Measurements from ENCODE around the gene RNF213. TPM values are rescaled to one million over a fixed set of nuclear protein-coding genes. Genes with fewer than 3 reads are reported as not detected.

RNF213 gene
- total RNA-seq, 1 experiment from 2014 or later = 44.5 TPM

- intact Hi-C loops (cut with micrococcal nuclease) = no loop called here
- ChIA-PET CTCF (no interaction called here), RAD21 (ENCODE audit: low non-redundant PET in 1 of 2, low total read pairs in 2 of 2, uncharacterized antibody in 2 of 2, unreplicated experiment in 2 of 2) (no interaction called here), POLR2A (no interaction called here)
- TF ChIP-seq EGR1 (IDR thresholded peaks at IDR 0.05; ENCODE audit: low read depth) (no peak), ATF3 (IDR thresholded peaks at IDR 0.05) (no peak), ELF1 (IDR thresholded peaks at IDR 0.05; ENCODE audit: borderline replicate concordance, low read depth) (no peak), YY1 (IDR thresholded peaks at IDR 0.05; ENCODE audit: extremely low read depth, insufficient replicate concordance, low read depth, low read length) (no peak), REST (IDR thresholded peaks at IDR 0.05; ENCODE audit: low read depth) (no peak), EZH2 (IDR thresholded peaks at IDR 0.05) (no peak), CBX3 (IDR thresholded peaks at IDR 0.05; ENCODE audit: low read depth) (no peak), POLR2AphosphoS5 (IDR thresholded peaks at IDR 0.05; ENCODE audit: low read depth, low read length) (no peak), CEBPB (IDR thresholded peaks at IDR 0.05; ENCODE audit: low read depth) (no peak), POLR2A (IDR thresholded peaks at IDR 0.05; ENCODE audit: borderline replicate concordance, extremely low read depth, insufficient read depth, insufficient read length) (no peak), JUND (IDR thresholded peaks at IDR 0.05) (no peak), ZNF274 (IDR thresholded peaks at IDR 0.05; ENCODE audit: low read depth, low read length) (no peak)
- H3K9me3 ChIP-seq (ENCODE audit: control insufficient read depth in 1 of 2, insufficient read depth in 1 of 2, low read depth in 1 of 2, low read length in 2 of 2) = no peaks in the 10 kb centered on the region
- DNase-seq (ENCODE audit: low read depth, low spot score) (no peak), ATAC-seq (no peak)
- no peaks in the 10 kb centered on the region for H3K9me2 ChIP-seq (ENCODE audit: insufficient read depth)
- H2AFZ ChIP-seq (ENCODE audit: low read depth, low read length, poor library complexity, severe bottlenecking) = no peak overlapping the region
- H3K27ac ChIP-seq (ENCODE audit: low read depth, low read length) = no peak overlapping the region
- no peaks in the 10 kb centered on the region for H3K36me3 ChIP-seq (ENCODE audit: control insufficient read depth in 1 of 2, insufficient read depth in 2 of 2, low read length in 2 of 2)
- no peaks in the 10 kb centered on the region for H3K79me2 ChIP-seq (ENCODE audit: insufficient read depth, low read length)
- peaks cover 4% of the 10 kb centered on the region; the same call in 1 of the 2 replicates for H4K20me1 ChIP-seq (ENCODE audit: insufficient read depth)
- H3K4me2 ChIP-seq (ENCODE audit: low read length) = no peak overlapping the region
- H3K4me3 ChIP-seq (replicated peaks in 1 of 2; ENCODE audit: low read depth in 1 of 2, low read length in 2 of 2) = no peak overlapping the region
- H3K27me3 ChIP-seq (ENCODE audit: insufficient read depth, low read length) = no peaks in the 10 kb centered on the region
- H3K9ac ChIP-seq (ENCODE audit: low read length) = no peak overlapping the region
- H3K4me1 ChIP-seq (ENCODE audit: control insufficient read depth in 1 of 2, insufficient read depth in 2 of 2, low read length in 2 of 2) = peaks cover 0 to 12% of the 10 kb centered on the region in 2 experiments; a peak in 1 of 4 replicates
- BruUV-seq (replicated peaks) = no TSS peak
Observed at GRCh38 chr17:80279895-80280294, 19.2 kb downstream of the RNF213 start.
